AG04450 (cell line): ENCODE data around the gene RPS19BP1. TPM values are rescaled to one million over a fixed set of nuclear protein-coding genes. Genes with fewer than 3 reads are reported as not detected.
A peak's percentile ranks its signal among the peaks of the same experiment; 100 is the strongest.

Experiments used
- CTCF ChIA-PET: fragments of 300-600, 350-600 bp; formaldehyde crosslinking; extraction: SDS; loops from one replicate; lab custom pipeline; 2022; ENCODE audit warnings: antibody characterized with exemption, inconsistent platforms; lab: Charles Lee
- POLR2A ChIA-PET: fragments of 350-600 bp; formaldehyde crosslinking; extraction: SDS; loops from one replicate; lab custom pipeline; 2021; ENCODE audit warnings: antibody characterized with exemption, inconsistent platforms; lab: Yijun Ruan, JAX
- DNase-seq: peaks from one replicate; pipeline ENCODE4 v3.0.0-alpha.2; 2011; ENCODE audit warnings: low read depth, low spot score
- H3K27ac ChIP-seq: one replicate; pipeline ENCODE4 v1.5.1; 2012; ENCODE audit warnings: low read depth, low read length, control low read depth
- H3K27me3 ChIP-seq: one replicate; pipeline ENCODE4 v1.6.0; 2012; ENCODE audit warnings: low read length; ENCODE audit not compliant: control insufficient read depth, insufficient read depth
- H3K4me3 ChIP-seq: 2 replicates; pipeline ENCODE4 v1.5.1; 2011; ENCODE audit warnings: mild to moderate bottlenecking, low read depth, low read length, control low read depth
- H3K9me3 ChIP-seq: 2 replicates; pipeline ENCODE4 v1.5.1; 2012; ENCODE audit warnings: low read length; ENCODE audit not compliant: control insufficient read depth, insufficient read depth
- polyA plus RNA-seq: library from polyadenylated mRNA; depleted of rRNA; stranded (reverse); fragments of >200 nt; gene quantifications from 2 replicates; pipeline ENCODE4 v1.2.3, GENCODE V29; 2011
- TF ChIP-seq, protein P1 (sequence below): IDR thresholded peaks from 2 replicates; pipeline ENCODE4 v1.5.1; 2011; ENCODE audit warnings: low read depth, low read length, control low read depth, inconsistent platforms

RPS19BP1 gene
- polyA plus RNA-seq, 1 experiment = 50.8 TPM

- peak overlapping the region; percentile 1 for H3K27ac ChIP-seq
- ChIA-PET CTCF (interaction anchor here (0.5 to 7.7 kb wide), 24 partner anchors 10 to 814 kb away, joined by 3 to 119 read pairs (median 4); no protein-coding TSS in a partner anchor), POLR2A (no interaction called here)
- H3K27me3 ChIP-seq = peaks cover 3% of the 10 kb centered on the region
- H3K4me3 ChIP-seq = no peak overlapping the region
- DNase-seq = no peak
- no peaks in the 10 kb centered on the region; the same call in 1 of the 2 replicates for H3K9me3 ChIP-seq
- TF ChIP-seq, protein P1, sequence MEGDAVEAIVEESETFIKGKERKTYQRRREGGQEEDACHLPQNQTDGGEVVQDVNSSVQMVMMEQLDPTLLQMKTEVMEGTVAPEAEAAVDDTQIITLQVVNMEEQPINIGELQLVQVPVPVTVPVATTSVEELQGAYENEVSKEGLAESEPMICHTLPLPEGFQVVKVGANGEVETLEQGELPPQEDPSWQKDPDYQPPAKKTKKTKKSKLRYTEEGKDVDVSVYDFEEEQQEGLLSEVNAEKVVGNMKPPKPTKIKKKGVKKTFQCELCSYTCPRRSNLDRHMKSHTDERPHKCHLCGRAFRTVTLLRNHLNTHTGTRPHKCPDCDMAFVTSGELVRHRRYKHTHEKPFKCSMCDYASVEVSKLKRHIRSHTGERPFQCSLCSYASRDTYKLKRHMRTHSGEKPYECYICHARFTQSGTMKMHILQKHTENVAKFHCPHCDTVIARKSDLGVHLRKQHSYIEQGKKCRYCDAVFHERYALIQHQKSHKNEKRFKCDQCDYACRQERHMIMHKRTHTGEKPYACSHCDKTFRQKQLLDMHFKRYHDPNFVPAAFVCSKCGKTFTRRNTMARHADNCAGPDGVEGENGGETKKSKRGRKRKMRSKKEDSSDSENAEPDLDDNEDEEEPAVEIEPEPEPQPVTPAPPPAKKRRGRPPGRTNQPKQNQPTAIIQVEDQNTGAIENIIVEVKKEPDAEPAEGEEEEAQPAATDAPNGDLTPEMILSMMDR = no peak
Observed at GRCh38 chr22:39534092-39534506, 1.6 kb upstream of the RPS19BP1 start.

GRCh38 chr22:39530692-39531331 lies 1.7 kb downstream of the RPS19BP1 start:
- no peaks in the 10 kb centered on the region; the same call in 1 of the 2 replicates for H3K9me3 ChIP-seq
- H3K4me3 ChIP-seq = no peak overlapping the region; the same call in 1 of the 2 replicates
- ChIA-PET POLR2A (interaction anchor here (0.6 to 4.1 kb wide), 2 partner anchors 11 to 549 kb away, joined by 3 to 44 read pairs; partner anchors contain the start of genes APOBEC3B and ATF4), CTCF (interaction anchor here (0.5 to 3.3 kb wide), 13 partner anchors 13 to 1491 kb away, joined by 3 to 41 read pairs (median 7); partner anchors contain the start of genes RPL3 and TAB1)
- no peak for DNase-seq
- no peaks in the 10 kb centered on the region for H3K27me3 ChIP-seq
- TF ChIP-seq, protein P1 = peak; percentile 25; the same call in 1 of the 2 replicates
- no peak overlapping the region for H3K27ac ChIP-seq

DNA sequence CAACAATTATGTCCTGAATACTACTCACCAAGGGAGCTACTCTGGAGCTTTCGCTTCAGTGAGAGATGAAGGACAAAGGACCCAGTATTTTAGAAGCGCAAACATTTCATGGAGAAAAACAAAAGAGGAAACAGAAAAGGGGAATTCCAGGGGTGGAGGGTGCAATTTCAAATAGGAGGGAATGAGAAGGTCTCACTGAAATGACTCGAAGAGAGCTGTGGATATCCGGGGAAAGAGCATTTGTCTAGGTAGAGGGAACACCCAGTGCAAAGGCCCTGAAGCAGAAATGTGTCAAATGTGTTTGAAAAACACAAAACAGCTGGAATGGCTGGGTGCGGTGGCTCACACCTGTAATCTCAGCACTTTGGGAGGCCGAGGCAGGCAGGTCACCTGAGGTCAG lies 2.4 kb downstream of the RPS19BP1 start:
- H3K27me3 ChIP-seq = no peaks in the 10 kb centered on the region
- ChIA-PET POLR2A (interaction anchor here (1.8 to 4.1 kb wide), 2 partner anchors 10 to 212 kb away, joined by 28 to 44 read pairs; partner anchors contain the start of genes ATF4 and RPL3), CTCF (interaction anchor here (0.7 to 3.3 kb wide), 13 partner anchors 12 to 1472 kb away, joined by 3 to 41 read pairs (median 7); partner anchors contain the start of genes MIEF1, RPL3 and TAB1)
- H3K4me3 ChIP-seq = no peak overlapping the region
- H3K9me3 ChIP-seq = no peaks in the 10 kb centered on the region; the same call in 1 of the 2 replicates
- TF ChIP-seq, protein P1 = no peak
- no peak overlapping the region for H3K27ac ChIP-seq
- DNase-seq = no peak

DNA sequence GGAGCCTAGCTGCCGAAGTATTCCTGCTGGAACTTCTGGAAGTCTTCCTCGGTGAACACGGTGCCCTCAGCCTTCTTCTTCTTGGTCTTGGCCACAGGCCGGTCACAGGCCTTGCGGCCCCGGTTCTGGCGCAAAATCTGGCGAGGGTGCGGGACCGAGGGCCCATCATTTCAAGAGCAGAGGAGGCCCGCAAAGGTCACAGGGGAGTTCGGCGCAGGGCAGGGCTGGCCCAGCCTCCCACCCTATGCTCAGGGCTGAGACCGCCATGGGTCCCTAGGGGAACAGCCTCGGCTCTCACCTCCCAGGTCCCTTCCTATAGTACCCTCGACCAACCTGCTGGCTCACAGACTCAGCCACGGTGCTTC lies 3.1 kb downstream of the RPS19BP1 start:
- Histone ChIP-seq H3K27ac (no peak overlapping the region), H3K9me3 (no peaks in the 10 kb centered on the region; the same call in 1 of the 2 replicates), H3K4me3 (peak overlapping the region; percentile 29; the same call in 1 of the 2 replicates), H3K27me3 (no peaks in the 10 kb centered on the region)
- ChIA-PET POLR2A (interaction anchor here (0.6 to 4.1 kb wide), 6 partner anchors 9 to 816 kb away, joined by 3 to 44 read pairs (median 6); partner anchors contain the start of genes ATF4, MIEF1 and RPL3), CTCF (interaction anchor here (0.5 to 3.3 kb wide), 23 partner anchors 10 to 919 kb away, joined by 3 to 41 read pairs (median 5); partner anchors contain the start of genes ATF4, RPL3 and TAB1)
- TF ChIP-seq, protein P1 = no peak
- DNase-seq = no peak
